HCT116 (cell line): ENCODE measurements around the gene RBM25. TPM values are rescaled to one million over a fixed set of nuclear protein-coding genes. Genes with fewer than 3 reads are reported as not detected.

ENCODE experiments used
- ATAC-seq: fragments of 200-7000 bp; cut with Tn5 transposase; 2 replicates; pipeline ENCODE4 v1.9.1; 2020; ENCODE audit warnings: mild to moderate bottlenecking, moderate library complexity
- BruUV-seq: library from RNA; stranded (reverse); fragments of 400-500 nt; replicated peaks from 2 replicates; lab custom pipeline; 2021; lab: Mats Ljungman, UMichigan
- CTCF ChIA-PET: fragments of 300-600 bp; sonication (Branson Sonifier 250); formaldehyde crosslinking; loops from one replicate; lab custom pipeline; 2021; ENCODE audit warnings: antibody characterized with exemption; lab: Charles Lee
- POLR2A ChIA-PET: fragments of 300-600, 350-600 bp; sonication (Branson Sonifier 250); formaldehyde crosslinking; loops from one replicate; lab custom pipeline; 2021; ENCODE audit warnings: antibody characterized with exemption; lab: Charles Lee
- RAD21 ChIA-PET, 2 experiments: fragments of 300-600 bp; sonication (Branson Sonifier 250); formaldehyde crosslinking; loops; one replicate each; lab custom pipeline; 2023; ENCODE audit warnings: low total read pairs in 2 of 2; ENCODE audit not compliant: uncharacterized antibody in 2 of 2, unreplicated experiment in 2 of 2, low non-redundant PET in 1 of 2; lab: Charles Lee
- DNase-seq: peaks from one replicate; pipeline ENCODE4 v3.0.0-alpha.2; 2010; ENCODE audit warnings: low read depth, low spot score
- H2AFZ ChIP-seq: fragments of 200-600 bp; shearing (Covaris generic), sonication (generic); 2 replicates; pipeline ENCODE4 v1.6.1; 2017; ENCODE audit warnings: low read depth, mixed run types, mixed read lengths, antibody characterized with exemption, low read length; ENCODE audit not compliant: poor library complexity, severe bottlenecking
- H3K27ac ChIP-seq: 2 replicates; pipeline ENCODE4 v1.5.1; 2012; ENCODE audit warnings: low read depth, low read length
- H3K27me3 ChIP-seq: fragments of 200-600 bp; sonication (generic); 2 replicates; pipeline ENCODE4 v1.6.1; 2016; ENCODE audit warnings: mixed run types, low read length, mixed read lengths; ENCODE audit not compliant: insufficient read depth
- H3K36me3 ChIP-seq, 2 experiments: fragments of 200-500 bp in 1 of 2; fragments of 200-600 bp in 1 of 2; sonication (Bioruptor generic) in 1 of 2; sonication (generic) in 1 of 2; 2 replicates each; pipeline versions ENCODE4 v1.5.1 to v1.6.1; 2014 to 2016; ENCODE audit warnings: low read length in 2 of 2, inconsistent platforms in 1 of 2, mixed read lengths in 1 of 2, mixed run types in 1 of 2; ENCODE audit not compliant: insufficient read depth in 2 of 2, control insufficient read depth in 1 of 2
- H3K4me1 ChIP-seq, 2 experiments: fragments of 200-600 bp in 1 of 2; sonication (generic) in 1 of 2; 2 replicates each; pipeline versions ENCODE4 v1.5.1 to v1.6.1; 2012 to 2017; ENCODE audit warnings: low read length in 2 of 2, inconsistent platforms in 1 of 2, mild to moderate bottlenecking in 1 of 2, mixed read lengths in 1 of 2, mixed run types in 1 of 2, moderate library complexity in 1 of 2; ENCODE audit not compliant: insufficient read depth in 2 of 2, control insufficient read depth in 1 of 2
- H3K4me2 ChIP-seq: fragments of 200-600 bp; sonication (generic); 2 replicates; pipeline ENCODE4 v1.6.1; 2017; ENCODE audit warnings: mixed run types, low read length, mixed read lengths
- H3K4me3 ChIP-seq, 2 experiments: fragments of 200-600 bp in 1 of 2; sonication (generic) in 1 of 2; replicated peaks in 1 of 2; 2 replicates each; pipeline ENCODE4 v1.5.1; 2011 to 2016; ENCODE audit warnings: low read length in 2 of 2, control low read depth in 1 of 2, low read depth in 1 of 2, mild to moderate bottlenecking in 1 of 2, mixed read lengths in 1 of 2, mixed run types in 1 of 2
- H3K79me2 ChIP-seq: fragments of 200-600 bp; sonication (generic); 2 replicates; pipeline ENCODE4 v1.6.1; 2017; ENCODE audit warnings: mild to moderate bottlenecking, mixed run types, low read length, moderate library complexity, mixed read lengths; ENCODE audit not compliant: insufficient read depth
- H3K9ac ChIP-seq: fragments of 200-600 bp; sonication (generic); 2 replicates; pipeline ENCODE4 v1.6.1; 2016; ENCODE audit warnings: low read length, mixed read lengths
- H3K9me2 ChIP-seq: fragments of 200-600 bp; sonication (generic), shearing (Covaris generic); 2 replicates; pipeline ENCODE4 v1.6.1; 2017; ENCODE audit warnings: mixed run types, mild to moderate bottlenecking, moderate library complexity; ENCODE audit not compliant: insufficient read depth
- H3K9me3 ChIP-seq, 2 experiments: fragments of 200-500 bp in 1 of 2; fragments of 200-600 bp in 1 of 2; sonication (Bioruptor generic) in 1 of 2; sonication (generic) in 1 of 2; 2 replicates each; pipeline ENCODE4 v1.6.1; 2014 to 2017; ENCODE audit warnings: low read length in 2 of 2, mixed read lengths in 2 of 2, inconsistent platforms in 1 of 2, low read depth in 1 of 2, mild to moderate bottlenecking in 1 of 2, mixed run types in 1 of 2, moderate library complexity in 1 of 2; ENCODE audit not compliant: control insufficient read depth in 1 of 2, insufficient read depth in 1 of 2
- H4K20me1 ChIP-seq: fragments of 200-600 bp; sonication (generic), shearing (Covaris generic); 2 replicates; pipeline ENCODE4 v1.6.1; 2017; ENCODE audit warnings: mixed run types, mild to moderate bottlenecking, moderate library complexity; ENCODE audit not compliant: insufficient read depth
- CBX3 ChIP-seq: IDR thresholded peaks from 2 replicates; pipeline ENCODE4 v1.6.1; 2012; ENCODE audit warnings: low read depth
- CEBPB ChIP-seq: IDR thresholded peaks from 2 replicates; pipeline ENCODE4 v1.6.1; 2012; ENCODE audit warnings: low read depth
- EGR1 ChIP-seq: IDR thresholded peaks from 2 replicates; pipeline ENCODE4 v1.6.1; 2012; ENCODE audit warnings: low read depth
- ELF1 ChIP-seq: IDR thresholded peaks from 2 replicates; pipeline ENCODE4 v1.6.1; 2012; ENCODE audit warnings: low read depth, borderline replicate concordance
- EZH2 ChIP-seq: fragments of 200-600 bp; sonication (generic); IDR thresholded peaks from 2 replicates; pipeline ENCODE4 v1.6.1; 2017; ENCODE audit warnings: antibody characterized with exemption, mixed run types
- EZH2phosphoT487 ChIP-seq: fragments of 200-600 bp; IDR thresholded peaks from 2 replicates; pipeline ENCODE4 v1.6.1; 2018; ENCODE audit warnings: antibody characterized with exemption, borderline replicate concordance
- JUND ChIP-seq: IDR thresholded peaks from 2 replicates; pipeline ENCODE4 v1.6.1; 2012
- POLR2A ChIP-seq: IDR thresholded peaks from 2 replicates; pipeline ENCODE4 v1.7.0; 2011; ENCODE audit warnings: borderline replicate concordance; ENCODE audit not compliant: insufficient read depth, insufficient read length; ENCODE audit errors: extremely low read depth
- RAD21 ChIP-seq: IDR thresholded peaks from 2 replicates; pipeline ENCODE4 v1.6.1; 2012; ENCODE audit warnings: low read depth, mild to moderate bottlenecking
- SIN3A ChIP-seq: IDR thresholded peaks from 2 replicates; pipeline ENCODE4 v1.6.1; 2012; ENCODE audit warnings: low read depth
- SP1 ChIP-seq: IDR thresholded peaks from 2 replicates; pipeline ENCODE4 v1.6.1; 2012; ENCODE audit warnings: low read depth
- SRF ChIP-seq: IDR thresholded peaks from 2 replicates; pipeline ENCODE4 v1.6.1; 2012; ENCODE audit warnings: low read depth
- TCF7L2 ChIP-seq: IDR thresholded peaks from 2 replicates; pipeline ENCODE4 v1.7.0; 2011; ENCODE audit warnings: borderline replicate concordance, inconsistent platforms; ENCODE audit not compliant: insufficient read depth, insufficient read length; ENCODE audit errors: extremely low read depth
- YY1 ChIP-seq: IDR thresholded peaks from 2 replicates; pipeline ENCODE4 v1.6.1; 2011; ENCODE audit warnings: low read length, low read depth, moderate library complexity, mild to moderate bottlenecking; ENCODE audit not compliant: insufficient replicate concordance; ENCODE audit errors: extremely low read depth
- ZFX ChIP-seq: fragments of 450-650 bp; IDR thresholded peaks from 2 replicates; pipeline ENCODE4 v1.6.1; 2017
- ZNF274 ChIP-seq: fragments of 200-500 bp; sonication (Bioruptor generic); IDR thresholded peaks from 2 replicates; pipeline ENCODE4 v1.6.1; 2014; ENCODE audit warnings: mild to moderate bottlenecking, low read depth, low read length, inconsistent platforms
- intact Hi-C: fragments of 100-400 bp; cut with micrococcal nuclease; formaldehyde crosslinking; loops from 2 replicates; pipeline ENCODE4 v1.10.0; 2022
- total RNA-seq: library from RNA; stranded (reverse); gene quantifications from one replicate; pipeline ENCODE4 v1.2.1, GENCODE V29; 2021; ENCODE audit not compliant: unreplicated experiment
- TF ChIP-seq, protein P1 (sequence below), 3 experiments: fragments of 200-600 bp in 1 of 3; sonication (generic) in 1 of 3; IDR thresholded peaks in 2 of 3; conservative IDR thresholded peaks in 1 of 3; 2 replicates each; pipeline ENCODE4 v1.5.1; 2012 to 2017; ENCODE audit warnings: low read depth in 2 of 3, low read length in 2 of 3, antibody characterized with exemption in 1 of 3, borderline replicate concordance in 1 of 3, control low read depth in 1 of 3, mild to moderate bottlenecking in 1 of 3, mixed read lengths in 1 of 3, mixed run types in 1 of 3, moderate library complexity in 1 of 3; ENCODE audit not compliant: insufficient read depth in 1 of 3
- TF ChIP-seq, protein P2 (sequence below): IDR thresholded peaks from 2 replicates; pipeline ENCODE4 v1.6.1; 2012
- TF ChIP-seq, protein P3 (sequence below): IDR thresholded peaks from 2 replicates; pipeline ENCODE4 v1.6.1; 2012

Gene RBM25
- total RNA-seq, 1 experiment from 2014 or later, result 80.1 TPM

DNA sequence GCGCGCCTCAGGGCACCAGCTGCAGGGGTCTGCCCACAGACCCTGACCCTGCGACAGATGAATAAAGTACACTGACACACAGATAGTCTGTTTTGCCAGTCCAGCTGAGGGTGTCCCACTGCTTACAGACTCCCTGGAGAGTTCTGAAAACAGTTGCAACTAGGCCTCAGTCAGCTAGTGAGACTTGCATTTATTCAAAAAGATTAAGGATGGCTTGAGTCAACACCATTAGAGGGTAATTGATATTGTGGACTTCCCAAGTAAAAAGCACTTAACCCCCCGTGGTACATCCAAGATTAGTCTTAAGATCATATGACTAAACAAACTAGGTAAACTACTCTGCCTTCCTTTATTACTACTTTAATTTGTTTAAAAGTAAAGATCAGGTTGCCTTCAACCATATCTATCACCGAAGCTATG is 66.8 kb downstream of the RBM25 start:
- CTCF ChIA-PET, result no interaction called here
- no peaks in the 10 kb centered on the region for H3K9me2 ChIP-seq
- peaks cover 8% of the 10 kb centered on the region for H3K79me2 ChIP-seq
- no peak overlapping the region for H3K9ac ChIP-seq
- no peaks in the 10 kb centered on the region for H3K27me3 ChIP-seq
- BruUV-seq, result no TSS peak
- ATAC-seq, result no peak
- H3K27ac ChIP-seq, result no peak overlapping the region
- H3K4me2 ChIP-seq, result no peak overlapping the region
- H2AFZ ChIP-seq, result no peak overlapping the region
- RAD21 ChIA-PET, result no interaction called here
- peaks cover 21 to 24% of the 10 kb centered on the region in 2 experiments for H3K36me3 ChIP-seq
- H4K20me1 ChIP-seq, result peaks cover 3% of the 10 kb centered on the region; the same call in 1 of the 2 replicates
- no peaks in the 10 kb centered on the region for H3K4me1 ChIP-seq
- DNase-seq, result no peak
- H3K9me3 ChIP-seq, result no peaks in the 10 kb centered on the region
- intact Hi-C loops, result no loop called here
- POLR2A ChIA-PET, result no interaction called here
- TF ChIP-seq, protein P1, sequence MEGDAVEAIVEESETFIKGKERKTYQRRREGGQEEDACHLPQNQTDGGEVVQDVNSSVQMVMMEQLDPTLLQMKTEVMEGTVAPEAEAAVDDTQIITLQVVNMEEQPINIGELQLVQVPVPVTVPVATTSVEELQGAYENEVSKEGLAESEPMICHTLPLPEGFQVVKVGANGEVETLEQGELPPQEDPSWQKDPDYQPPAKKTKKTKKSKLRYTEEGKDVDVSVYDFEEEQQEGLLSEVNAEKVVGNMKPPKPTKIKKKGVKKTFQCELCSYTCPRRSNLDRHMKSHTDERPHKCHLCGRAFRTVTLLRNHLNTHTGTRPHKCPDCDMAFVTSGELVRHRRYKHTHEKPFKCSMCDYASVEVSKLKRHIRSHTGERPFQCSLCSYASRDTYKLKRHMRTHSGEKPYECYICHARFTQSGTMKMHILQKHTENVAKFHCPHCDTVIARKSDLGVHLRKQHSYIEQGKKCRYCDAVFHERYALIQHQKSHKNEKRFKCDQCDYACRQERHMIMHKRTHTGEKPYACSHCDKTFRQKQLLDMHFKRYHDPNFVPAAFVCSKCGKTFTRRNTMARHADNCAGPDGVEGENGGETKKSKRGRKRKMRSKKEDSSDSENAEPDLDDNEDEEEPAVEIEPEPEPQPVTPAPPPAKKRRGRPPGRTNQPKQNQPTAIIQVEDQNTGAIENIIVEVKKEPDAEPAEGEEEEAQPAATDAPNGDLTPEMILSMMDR (IDR thresholded peaks at IDR 0.05 in 2 of 3, conservative IDR thresholded peaks at IDR 0.05 in 1 of 3; ENCODE audit: borderline replicate concordance in 1 of 3, insufficient read depth in 1 of 3, low read depth in 2 of 3, low read length in 2 of 3), result no peak
- TF ChIP-seq, protein P2, sequence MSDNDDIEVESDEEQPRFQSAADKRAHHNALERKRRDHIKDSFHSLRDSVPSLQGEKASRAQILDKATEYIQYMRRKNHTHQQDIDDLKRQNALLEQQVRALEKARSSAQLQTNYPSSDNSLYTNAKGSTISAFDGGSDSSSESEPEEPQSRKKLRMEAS, result no peak
- TF ChIP-seq ZFX (no peak), RAD21 (no peak), SIN3A (no peak), ELF1 (no peak), CEBPB (no peak), EGR1 (no peak), ZNF274 (no peak), CBX3 (no peak), POLR2A (no peak), TCF7L2 (no peak), SP1 (no peak), SRF (no peak), EZH2 (no peak), EZH2phosphoT487 (no peak), JUND (no peak), YY1 (no peak)
- TF ChIP-seq, protein P3, sequence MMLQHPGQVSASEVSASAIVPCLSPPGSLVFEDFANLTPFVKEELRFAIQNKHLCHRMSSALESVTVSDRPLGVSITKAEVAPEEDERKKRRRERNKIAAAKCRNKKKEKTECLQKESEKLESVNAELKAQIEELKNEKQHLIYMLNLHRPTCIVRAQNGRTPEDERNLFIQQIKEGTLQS, result no peak
- no peak overlapping the region for H3K4me3 ChIP-seq
